ENCODE measurements around the gene TP53INP2.

DNA sequence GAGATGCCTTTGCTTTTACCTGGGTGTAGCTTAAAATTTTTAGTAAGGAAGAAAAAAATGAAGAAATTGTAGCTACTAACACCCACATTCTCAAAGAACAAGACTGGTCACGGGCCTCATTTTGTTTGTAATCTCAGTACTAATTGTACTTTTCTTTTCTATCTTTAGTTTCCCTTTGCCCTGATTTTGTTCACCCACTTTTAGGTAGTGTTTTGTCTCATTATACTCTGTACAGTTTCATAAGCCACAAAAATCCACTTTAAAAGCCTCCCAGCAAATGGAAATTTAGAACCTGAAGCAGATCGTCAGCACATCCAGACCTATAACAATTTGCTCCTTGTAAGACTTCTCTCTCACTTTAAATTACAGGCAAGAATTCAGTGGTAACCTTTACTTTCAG lies 43.3 kb downstream of the TP53INP2 start:
- TF ChIP-seq CTCF (IDR thresholded peaks at IDR 0.05; ENCODE audit: low read length): no peak
- no peak for TF ChIP-seq EZH2 (IDR thresholded peaks at IDR 0.05; ENCODE audit: borderline replicate concordance, low read length)

All from OCI-LY1 (cell line).